ENCODE data around the gene ABCA12. TPM values are rescaled to one million over a fixed set of nuclear protein-coding genes. Genes with fewer than 3 reads are reported as not detected.

Gene ABCA12
- total RNA-seq, 1 donor from 2014 or later = not detected

- DNase-seq (ENCODE audit: low spot score) = no peak
- Mint-ChIP-seq H3K27me3 (ENCODE audit: low read depth) (no peaks in the 10 kb centered on the region), H3K4me1 (ENCODE audit: low read depth) (no peaks in the 10 kb centered on the region), H3K36me3 (ENCODE audit: low read depth) (no peaks in the 10 kb centered on the region), H3K27ac (no peak overlapping the region), H3K4me3 (ENCODE audit: low read depth) (no peak overlapping the region), H3K9me3 (no peaks in the 10 kb centered on the region)
- intact Hi-C loops (cut with micrococcal nuclease) = no loop called here
Observed at GRCh38 chr2:215149486-215149885, 11.1 kb upstream of the ABCA12 start.

- Mint-ChIP-seq H3K27me3 (ENCODE audit: low read depth) (no peaks in the 10 kb centered on the region), H3K27ac (no peak overlapping the region), H3K36me3 (ENCODE audit: low read depth) (no peaks in the 10 kb centered on the region), H3K4me1 (ENCODE audit: low read depth) (no peaks in the 10 kb centered on the region), H3K9me3 (no peaks in the 10 kb centered on the region), H3K4me3 (ENCODE audit: low read depth) (no peak overlapping the region)
- DNase-seq (ENCODE audit: low spot score) = no peak
- intact Hi-C loops (cut with micrococcal nuclease) = no loop called here
Observed at GRCh38 chr2:215149060-215149459, 10.6 kb upstream of the ABCA12 start.

GRCh38 chr2:215145611-215146010 lies 7.2 kb upstream of the ABCA12 start:
- no peaks in the 10 kb centered on the region for H3K4me1 Mint-ChIP-seq (ENCODE audit: low read depth)
- intact Hi-C loops (cut with micrococcal nuclease) = no loop called here
- DNase-seq (ENCODE audit: low spot score) = no peak
- H3K9me3 Mint-ChIP-seq = no peaks in the 10 kb centered on the region
- H3K27me3 Mint-ChIP-seq (ENCODE audit: low read depth) = no peaks in the 10 kb centered on the region
- H3K27ac Mint-ChIP-seq = no peak overlapping the region
- no peaks in the 10 kb centered on the region for H3K36me3 Mint-ChIP-seq (ENCODE audit: low read depth)
- H3K4me3 Mint-ChIP-seq (ENCODE audit: low read depth) = no peak overlapping the region

GRCh38 chr2:215144106-215144875 lies 5.9 kb upstream of the ABCA12 start:
- DNase-seq (ENCODE audit: low spot score) = no peak
- Mint-ChIP-seq H3K9me3 (no peaks in the 10 kb centered on the region), H3K4me1 (ENCODE audit: low read depth) (no peaks in the 10 kb centered on the region), H3K27ac (no peak overlapping the region), H3K27me3 (ENCODE audit: low read depth) (no peaks in the 10 kb centered on the region), H3K36me3 (ENCODE audit: low read depth) (no peaks in the 10 kb centered on the region), H3K4me3 (ENCODE audit: low read depth) (no peak overlapping the region)
- intact Hi-C loops (cut with micrococcal nuclease) = no loop called here

- H3K9me3 Mint-ChIP-seq = no peaks in the 10 kb centered on the region
- intact Hi-C loops (cut with micrococcal nuclease) = no loop called here
- no peaks in the 10 kb centered on the region for H3K4me1 Mint-ChIP-seq (ENCODE audit: low read depth)
- no peaks in the 10 kb centered on the region for H3K27me3 Mint-ChIP-seq (ENCODE audit: low read depth)
- H3K27ac Mint-ChIP-seq = no peak overlapping the region
- no peaks in the 10 kb centered on the region for H3K36me3 Mint-ChIP-seq (ENCODE audit: low read depth)
- H3K4me3 Mint-ChIP-seq (ENCODE audit: low read depth) = no peak overlapping the region
- no peak for DNase-seq (ENCODE audit: low spot score)
Observed at GRCh38 chr2:215143458-215143857, 5.0 kb upstream of the ABCA12 start.

- intact Hi-C loops (cut with micrococcal nuclease) = no loop called here
- peaks cover 1% of the 10 kb centered on the region for H3K4me1 Mint-ChIP-seq (ENCODE audit: low read depth)
- no peaks in the 10 kb centered on the region for H3K36me3 Mint-ChIP-seq (ENCODE audit: low read depth)
- no peaks in the 10 kb centered on the region for H3K9me3 Mint-ChIP-seq
- H3K27me3 Mint-ChIP-seq (ENCODE audit: low read depth) = no peaks in the 10 kb centered on the region
- H3K27ac Mint-ChIP-seq = no peak overlapping the region
- no peak overlapping the region for H3K4me3 Mint-ChIP-seq (ENCODE audit: low read depth)
- no peak for DNase-seq (ENCODE audit: low spot score)
Observed at GRCh38 chr2:215141706-215142105, 3.3 kb upstream of the ABCA12 start.

GRCh38 chr2:215140166-215140707 lies 1.8 kb upstream of the ABCA12 start:
- intact Hi-C loops (cut with micrococcal nuclease) = no loop called here
- no peak for DNase-seq (ENCODE audit: low spot score)
- H3K36me3 Mint-ChIP-seq (ENCODE audit: low read depth) = no peaks in the 10 kb centered on the region
- H3K27me3 Mint-ChIP-seq (ENCODE audit: low read depth) = no peaks in the 10 kb centered on the region
- no peak overlapping the region for H3K4me3 Mint-ChIP-seq (ENCODE audit: low read depth)
- peaks cover 3% of the 10 kb centered on the region for H3K4me1 Mint-ChIP-seq (ENCODE audit: low read depth)
- no peak overlapping the region for H3K27ac Mint-ChIP-seq
- H3K9me3 Mint-ChIP-seq = no peaks in the 10 kb centered on the region

- H3K4me1 Mint-ChIP-seq (ENCODE audit: low read depth) = peaks cover 3% of the 10 kb centered on the region
- H3K9me3 Mint-ChIP-seq = no peaks in the 10 kb centered on the region
- intact Hi-C loops (cut with micrococcal nuclease) = no loop called here
- H3K36me3 Mint-ChIP-seq (ENCODE audit: low read depth) = no peaks in the 10 kb centered on the region
- DNase-seq (ENCODE audit: low spot score) = no peak
- H3K27me3 Mint-ChIP-seq (ENCODE audit: low read depth) = no peaks in the 10 kb centered on the region
- no peak overlapping the region for H3K4me3 Mint-ChIP-seq (ENCODE audit: low read depth)
- no peak overlapping the region for H3K27ac Mint-ChIP-seq
Observed at GRCh38 chr2:215137741-215138340, 585 bp downstream of the ABCA12 start.

GRCh38 chr2:215137329-215137686 lies 1.1 kb downstream of the ABCA12 start:
- H3K27me3 Mint-ChIP-seq (ENCODE audit: low read depth) = no peaks in the 10 kb centered on the region
- no peak overlapping the region for H3K4me3 Mint-ChIP-seq (ENCODE audit: low read depth)
- H3K27ac Mint-ChIP-seq = no peak overlapping the region
- DNase-seq (ENCODE audit: low spot score) = no peak
- intact Hi-C loops (cut with micrococcal nuclease) = no loop called here
- peaks cover 3% of the 10 kb centered on the region for H3K4me1 Mint-ChIP-seq (ENCODE audit: low read depth)
- H3K36me3 Mint-ChIP-seq (ENCODE audit: low read depth) = no peaks in the 10 kb centered on the region
- no peaks in the 10 kb centered on the region for H3K9me3 Mint-ChIP-seq

GRCh38 chr2:215136669-215137328 lies 1.6 kb downstream of the ABCA12 start:
- intact Hi-C loops (cut with micrococcal nuclease) = no loop called here
- Mint-ChIP-seq H3K36me3 (ENCODE audit: low read depth) (no peaks in the 10 kb centered on the region), H3K4me1 (ENCODE audit: low read depth) (peaks cover 3% of the 10 kb centered on the region), H3K9me3 (no peaks in the 10 kb centered on the region), H3K4me3 (ENCODE audit: low read depth) (no peak overlapping the region), H3K27me3 (ENCODE audit: low read depth) (no peaks in the 10 kb centered on the region), H3K27ac (peak overlapping the region; percentile 13)
- DNase-seq (ENCODE audit: low spot score) = no peak

GRCh38 chr2:215120401-215120800 lies 18.0 kb downstream of the ABCA12 start:
- Mint-ChIP-seq H3K27ac (no peak overlapping the region), H3K9me3 (peaks cover 5% of the 10 kb centered on the region), H3K36me3 (ENCODE audit: low read depth) (no peaks in the 10 kb centered on the region), H3K4me3 (ENCODE audit: low read depth) (no peak overlapping the region), H3K27me3 (ENCODE audit: low read depth) (no peaks in the 10 kb centered on the region), H3K4me1 (ENCODE audit: low read depth) (no peaks in the 10 kb centered on the region)
- no peak for DNase-seq (ENCODE audit: low spot score)
- intact Hi-C loops (cut with micrococcal nuclease) = no loop called here

GRCh38 chr2:215119847-215120246 lies 18.6 kb downstream of the ABCA12 start:
- no peaks in the 10 kb centered on the region for H3K27me3 Mint-ChIP-seq (ENCODE audit: low read depth)
- no peaks in the 10 kb centered on the region for H3K36me3 Mint-ChIP-seq (ENCODE audit: low read depth)
- intact Hi-C loops (cut with micrococcal nuclease) = no loop called here
- H3K9me3 Mint-ChIP-seq = peaks cover 5% of the 10 kb centered on the region
- no peak overlapping the region for H3K27ac Mint-ChIP-seq
- no peaks in the 10 kb centered on the region for H3K4me1 Mint-ChIP-seq (ENCODE audit: low read depth)
- H3K4me3 Mint-ChIP-seq (ENCODE audit: low read depth) = no peak overlapping the region
- DNase-seq (ENCODE audit: low spot score) = no peak

- no peak overlapping the region for H3K27ac Mint-ChIP-seq
- H3K4me3 Mint-ChIP-seq (ENCODE audit: low read depth) = no peak overlapping the region
- no peaks in the 10 kb centered on the region for H3K36me3 Mint-ChIP-seq (ENCODE audit: low read depth)
- no peaks in the 10 kb centered on the region for H3K9me3 Mint-ChIP-seq
- intact Hi-C loops (cut with micrococcal nuclease) = no loop called here
- DNase-seq (ENCODE audit: low spot score) = no peak
- no peaks in the 10 kb centered on the region for H3K27me3 Mint-ChIP-seq (ENCODE audit: low read depth)
- no peaks in the 10 kb centered on the region for H3K4me1 Mint-ChIP-seq (ENCODE audit: low read depth)
Observed at GRCh38 chr2:215110918-215111317, 27.5 kb downstream of the ABCA12 start.
